Stomach (tissue), 4 donors: ENCODE data around the gene NODAL.

Source experiments
- CTCF ChIP-seq, 7 experiments: fragments of 450-650 bp in 4 of 7; fragments of 200-600 bp in 3 of 7; sonication (generic) in 3 of 7; IDR thresholded peaks; one replicate each; pipeline ENCODE4 v1.5.1; 2016 to 2019; ENCODE audit warnings: antibody characterized with exemption in 7 of 7, control low read depth in 2 of 7, mild to moderate bottlenecking in 1 of 7
- POLR2A ChIP-seq, 4 donors: fragments of 450-650 bp; IDR thresholded peaks; one replicate each; pipeline ENCODE4 v1.6.1; 2016; ENCODE audit warnings: antibody characterized with exemption in 4 of 4, control low read depth in 2 of 4, mild to moderate bottlenecking in 1 of 4, moderate library complexity in 1 of 4
- POLR2AphosphoS5 ChIP-seq, 3 donors: sonication (generic); formaldehyde crosslinking; IDR thresholded peaks; one replicate each; pipeline ENCODE4 v1.6.1; 2016; ENCODE audit warnings: antibody characterized with exemption in 3 of 3

GRCh38 chr10:70391654-70392053, 49.8 kb downstream of the NODAL start:
- TF ChIP-seq CTCF (IDR thresholded peaks at IDR 0.05) (no peak), POLR2AphosphoS5 (IDR thresholded peaks at IDR 0.05) (no peak), POLR2A (IDR thresholded peaks at IDR 0.05) (no peak)
